Panc1 (cell line): ENCODE measurements around the gene TPRN. TPM values are rescaled to one million over a fixed set of nuclear protein-coding genes. Genes with fewer than 3 reads are reported as not detected.

ENCODE experiments used
- ATAC-seq: fragments of 200-7000 bp; cut with Tn5 transposase; 2 replicates; pipeline ENCODE4 v1.9.1; 2020; ENCODE audit warnings: mild to moderate bottlenecking, moderate library complexity
- BruUV-seq: library from RNA; stranded (reverse); fragments of 400-500 nt; replicated peaks from 2 replicates; lab custom pipeline; 2021; lab: Mats Ljungman, UMichigan
- CTCF ChIA-PET: fragments of 300-600 bp; sonication (Branson Sonifier 250); formaldehyde crosslinking; loops from one replicate; lab custom pipeline; 2022; ENCODE audit warnings: antibody characterized with exemption; lab: Charles Lee
- POLR2A ChIA-PET: fragments of 300-600 bp; sonication (Branson Sonifier 250); formaldehyde crosslinking; loops from one replicate; lab custom pipeline; 2022; ENCODE audit warnings: antibody characterized with exemption; lab: Charles Lee
- DNase-seq: peaks from one replicate; pipeline ENCODE4 v3.0.0-alpha.2; 2010; ENCODE audit warnings: low read depth, low spot score
- H3K27ac ChIP-seq: 2 replicates; pipeline ENCODE4 v1.5.1; 2011; ENCODE audit warnings: mild to moderate bottlenecking, low read length, inconsistent platforms
- H3K27me3 ChIP-seq: fragments of 200-500 bp; sonication (Bioruptor generic); 2 replicates; pipeline ENCODE4 v1.6.0; 2014; ENCODE audit warnings: low read length, inconsistent platforms; ENCODE audit not compliant: control insufficient read depth, insufficient read depth
- H3K36me3 ChIP-seq: fragments of 200-500 bp; sonication (Bioruptor generic); 2 replicates; pipeline ENCODE4 v1.5.1; 2014; ENCODE audit warnings: inconsistent platforms, mild to moderate bottlenecking, low read length, moderate library complexity; ENCODE audit not compliant: control insufficient read depth, insufficient read depth
- H3K4me1 ChIP-seq: 2 replicates; pipeline ENCODE4 v1.5.1; 2011; ENCODE audit warnings: inconsistent platforms, mild to moderate bottlenecking, low read length, moderate library complexity; ENCODE audit not compliant: control insufficient read depth, insufficient read depth
- H3K4me3 ChIP-seq, 2 experiments: 2 replicates each; pipeline ENCODE4 v1.5.1; 2011 to 2012; ENCODE audit warnings: low read depth in 2 of 2, low read length in 2 of 2, mild to moderate bottlenecking in 2 of 2, inconsistent platforms in 1 of 2, moderate library complexity in 1 of 2
- H3K9me3 ChIP-seq: fragments of 200-500 bp; sonication (Bioruptor generic); 2 replicates; pipeline ENCODE4 v1.5.1; 2014; ENCODE audit warnings: low read depth, mild to moderate bottlenecking, inconsistent platforms, low read length, moderate library complexity; ENCODE audit not compliant: control insufficient read depth, insufficient read depth
- POLR2AphosphoS5 ChIP-seq: IDR thresholded peaks from 2 replicates; pipeline ENCODE4 v1.6.1; 2012; ENCODE audit warnings: mild to moderate bottlenecking, low read depth, low read length, moderate library complexity
- SIN3A ChIP-seq: IDR thresholded peaks from 2 replicates; pipeline ENCODE4 v1.6.1; 2012; ENCODE audit warnings: low read depth, mild to moderate bottlenecking, low read length, moderate library complexity, borderline replicate concordance; ENCODE audit not compliant: insufficient read depth
- TCF7L2 ChIP-seq: IDR thresholded peaks from 2 replicates; pipeline ENCODE4 v1.6.1; 2011; ENCODE audit warnings: mild to moderate bottlenecking, low read depth, low read length, inconsistent platforms
- in situ Hi-C: cut with HindIII; loops from 2 replicates; pipeline ENCODE4 v1.10.0; 2016; ENCODE audit warnings: low sequenced_read_pairs, low pct_unique_long_range_greater_than_20kb
- intact Hi-C: fragments of 100-400 bp; cut with micrococcal nuclease; formaldehyde crosslinking; loops from one replicate; pipeline ENCODE4 v1.10.0; 2022; ENCODE audit not compliant: unreplicated experiment
- total RNA-seq: library from RNA; stranded (reverse); gene quantifications from one replicate; pipeline ENCODE4 v1.2.1, GENCODE V29; 2021; ENCODE audit not compliant: unreplicated experiment
- TF ChIP-seq, protein P1 (sequence below), 2 experiments: IDR thresholded peaks; 2 replicates each; pipeline ENCODE4 v1.6.1; 2011 to 2012; ENCODE audit warnings: low read depth in 2 of 2, control low read depth in 1 of 2, low read length in 1 of 2, mild to moderate bottlenecking in 1 of 2, moderate library complexity in 1 of 2; ENCODE audit not compliant: insufficient read depth in 1 of 2
- TF ChIP-seq, protein P2 (sequence below): fragments of 450-650 bp; IDR thresholded peaks from 2 replicates; pipeline ENCODE4 v1.5.1; 2017; ENCODE audit warnings: mild to moderate bottlenecking

The TPRN gene
- total RNA-seq, 1 experiment from 2014 or later = 21.7 TPM

DNA sequence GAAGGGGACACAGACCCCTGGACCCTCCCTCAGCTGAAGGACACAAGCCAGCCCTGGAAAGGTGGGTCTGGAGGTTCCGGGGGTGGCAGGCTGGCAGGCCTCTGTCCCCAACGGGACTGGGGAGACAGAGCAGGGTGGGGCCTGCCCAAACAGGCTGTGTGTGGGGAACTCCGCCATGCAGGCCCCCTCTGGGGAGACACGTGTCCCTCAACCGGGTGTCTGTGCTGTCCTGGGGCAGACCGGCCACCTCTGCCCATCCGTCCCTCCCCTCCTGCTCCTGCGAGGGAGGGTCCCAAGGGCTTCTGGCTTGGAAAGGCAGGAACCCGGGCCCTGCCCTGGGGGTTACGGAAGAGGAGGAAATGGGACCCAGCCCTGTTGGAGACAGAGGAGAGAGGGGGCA is 31.6 kb upstream of the TPRN start:
- in situ Hi-C loops = no loop called here
- POLR2A ChIA-PET = no interaction called here
- CTCF ChIA-PET = interaction anchor here (0.6 kb wide), 1 partner anchor 100 kb away, joined by 4 read pairs; no protein-coding TSS in a partner anchor
- Histone ChIP-seq H3K27me3 (no peaks in the 10 kb centered on the region), H3K9me3 (no peaks in the 10 kb centered on the region), H3K27ac (no peak overlapping the region), H3K36me3 (no peaks in the 10 kb centered on the region), H3K4me1 (peaks cover 9% of the 10 kb centered on the region), H3K4me3 (no peak overlapping the region)
- no TSS peak for BruUV-seq
- intact Hi-C loops = no loop called here
- TF ChIP-seq, protein P1, sequence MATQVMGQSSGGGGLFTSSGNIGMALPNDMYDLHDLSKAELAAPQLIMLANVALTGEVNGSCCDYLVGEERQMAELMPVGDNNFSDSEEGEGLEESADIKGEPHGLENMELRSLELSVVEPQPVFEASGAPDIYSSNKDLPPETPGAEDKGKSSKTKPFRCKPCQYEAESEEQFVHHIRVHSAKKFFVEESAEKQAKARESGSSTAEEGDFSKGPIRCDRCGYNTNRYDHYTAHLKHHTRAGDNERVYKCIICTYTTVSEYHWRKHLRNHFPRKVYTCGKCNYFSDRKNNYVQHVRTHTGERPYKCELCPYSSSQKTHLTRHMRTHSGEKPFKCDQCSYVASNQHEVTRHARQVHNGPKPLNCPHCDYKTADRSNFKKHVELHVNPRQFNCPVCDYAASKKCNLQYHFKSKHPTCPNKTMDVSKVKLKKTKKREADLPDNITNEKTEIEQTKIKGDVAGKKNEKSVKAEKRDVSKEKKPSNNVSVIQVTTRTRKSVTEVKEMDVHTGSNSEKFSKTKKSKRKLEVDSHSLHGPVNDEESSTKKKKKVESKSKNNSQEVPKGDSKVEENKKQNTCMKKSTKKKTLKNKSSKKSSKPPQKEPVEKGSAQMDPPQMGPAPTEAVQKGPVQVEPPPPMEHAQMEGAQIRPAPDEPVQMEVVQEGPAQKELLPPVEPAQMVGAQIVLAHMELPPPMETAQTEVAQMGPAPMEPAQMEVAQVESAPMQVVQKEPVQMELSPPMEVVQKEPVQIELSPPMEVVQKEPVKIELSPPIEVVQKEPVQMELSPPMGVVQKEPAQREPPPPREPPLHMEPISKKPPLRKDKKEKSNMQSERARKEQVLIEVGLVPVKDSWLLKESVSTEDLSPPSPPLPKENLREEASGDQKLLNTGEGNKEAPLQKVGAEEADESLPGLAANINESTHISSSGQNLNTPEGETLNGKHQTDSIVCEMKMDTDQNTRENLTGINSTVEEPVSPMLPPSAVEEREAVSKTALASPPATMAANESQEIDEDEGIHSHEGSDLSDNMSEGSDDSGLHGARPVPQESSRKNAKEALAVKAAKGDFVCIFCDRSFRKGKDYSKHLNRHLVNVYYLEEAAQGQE (IDR thresholded peaks at IDR 0.05; ENCODE audit: insufficient read depth in 1 of 2, low read depth in 2 of 2, low read length in 1 of 2) = no peak
- TF ChIP-seq POLR2AphosphoS5 (no peak), TCF7L2 (no peak), SIN3A (no peak)
- ATAC-seq (no peak), DNase-seq (no peak)

DNA sequence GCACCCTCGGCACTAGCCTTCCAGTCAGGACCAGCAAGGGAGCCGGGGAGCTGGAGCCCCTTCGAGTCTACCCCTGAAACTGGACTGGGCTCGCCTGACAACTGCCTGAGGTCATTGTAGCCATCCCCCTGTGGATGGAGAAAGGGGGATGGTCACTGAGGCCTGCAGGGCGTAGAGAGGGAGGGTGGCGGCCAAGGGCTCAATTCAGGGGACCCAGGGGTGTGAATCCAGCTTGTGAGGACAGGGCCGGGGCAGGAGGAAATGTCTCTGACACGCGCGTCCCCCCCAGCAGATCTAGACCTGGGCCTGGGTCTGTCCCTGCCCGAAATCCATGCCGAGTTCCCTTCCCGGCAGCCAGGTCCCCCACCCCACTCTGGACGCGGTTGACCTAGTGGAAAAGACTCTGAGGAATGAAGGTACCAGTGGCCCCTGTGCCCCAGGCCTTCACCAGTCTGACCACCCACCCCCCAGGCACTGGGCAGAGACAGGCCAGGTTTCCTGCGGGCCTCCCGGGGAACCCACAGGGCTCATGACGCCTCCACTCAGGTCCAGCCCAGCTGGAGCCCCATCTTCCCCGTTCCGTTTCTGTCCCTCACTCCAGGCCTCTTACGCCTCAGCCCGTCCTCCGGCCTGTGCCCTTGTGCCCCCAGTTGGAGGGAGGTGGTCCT is 31.0 kb upstream of the TPRN start:
- Histone ChIP-seq H3K36me3 (no peaks in the 10 kb centered on the region), H3K9me3 (no peaks in the 10 kb centered on the region), H3K4me3 (no peak overlapping the region), H3K4me1 (peaks cover 4% of the 10 kb centered on the region), H3K27ac (no peak overlapping the region), H3K27me3 (no peaks in the 10 kb centered on the region)
- intact Hi-C loops = no loop called here
- no peak for ATAC-seq
- TF ChIP-seq POLR2AphosphoS5 (no peak), TCF7L2 (no peak), SIN3A (no peak)
- TF ChIP-seq, protein P2, sequence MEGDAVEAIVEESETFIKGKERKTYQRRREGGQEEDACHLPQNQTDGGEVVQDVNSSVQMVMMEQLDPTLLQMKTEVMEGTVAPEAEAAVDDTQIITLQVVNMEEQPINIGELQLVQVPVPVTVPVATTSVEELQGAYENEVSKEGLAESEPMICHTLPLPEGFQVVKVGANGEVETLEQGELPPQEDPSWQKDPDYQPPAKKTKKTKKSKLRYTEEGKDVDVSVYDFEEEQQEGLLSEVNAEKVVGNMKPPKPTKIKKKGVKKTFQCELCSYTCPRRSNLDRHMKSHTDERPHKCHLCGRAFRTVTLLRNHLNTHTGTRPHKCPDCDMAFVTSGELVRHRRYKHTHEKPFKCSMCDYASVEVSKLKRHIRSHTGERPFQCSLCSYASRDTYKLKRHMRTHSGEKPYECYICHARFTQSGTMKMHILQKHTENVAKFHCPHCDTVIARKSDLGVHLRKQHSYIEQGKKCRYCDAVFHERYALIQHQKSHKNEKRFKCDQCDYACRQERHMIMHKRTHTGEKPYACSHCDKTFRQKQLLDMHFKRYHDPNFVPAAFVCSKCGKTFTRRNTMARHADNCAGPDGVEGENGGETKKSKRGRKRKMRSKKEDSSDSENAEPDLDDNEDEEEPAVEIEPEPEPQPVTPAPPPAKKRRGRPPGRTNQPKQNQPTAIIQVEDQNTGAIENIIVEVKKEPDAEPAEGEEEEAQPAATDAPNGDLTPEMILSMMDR = no peak
- TF ChIP-seq, protein P1 (IDR thresholded peaks at IDR 0.05; ENCODE audit: insufficient read depth in 1 of 2, low read depth in 2 of 2, low read length in 1 of 2) = no peak
- no peak for DNase-seq
- ChIA-PET CTCF (interaction anchor here (0.6 kb wide), 1 partner anchor 100 kb away, joined by 4 read pairs; no protein-coding TSS in a partner anchor), POLR2A (no interaction called here)
- in situ Hi-C loops = no loop called here
- no TSS peak for BruUV-seq
